GM12878 (cell line): ENCODE data around the gene MLN. TPM values are rescaled to one million over a fixed set of nuclear protein-coding genes. Genes with fewer than 3 reads are reported as not detected.

Source experiments
- ATAC-seq: fragments of 200-7000 bp; cut with Tn5 transposase; 3 replicates; pipeline ENCODE4 v1.9.1; 2020; ENCODE audit warnings: mild to moderate bottlenecking, moderate library complexity
- BruUV-seq: library from RNA; stranded (reverse); fragments of 400-500 nt; replicated peaks from 2 replicates; lab custom pipeline; 2021; lab: Mats Ljungman, UMichigan
- CTCF ChIA-PET: fragments of 300-600 bp; sonication (Branson Sonifier 250); formaldehyde crosslinking; extraction: SDS; loops from one replicate; lab custom pipeline; 2021; ENCODE audit warnings: inconsistent platforms; lab: Yijun Ruan, JAX
- POLR2A ChIA-PET: fragments of 350-600 bp; formaldehyde crosslinking; extraction: SDS; loops from one replicate; lab custom pipeline; 2021; ENCODE audit warnings: inconsistent platforms; lab: Charles Lee
- RAD21 ChIA-PET: fragments of 300-600 bp; sonication (Branson Sonifier 250); formaldehyde crosslinking; loops from one replicate; lab custom pipeline; 2023; ENCODE audit warnings: antibody characterized with exemption; ENCODE audit not compliant: unreplicated experiment; lab: Charles Lee
- SMC1A ChIA-PET: fragments of 300-600 bp; sonication (Branson Sonifier 250); formaldehyde crosslinking; loops from one replicate; lab custom pipeline; 2023; ENCODE audit not compliant: unreplicated experiment, uncharacterized antibody; lab: Charles Lee
- DNase-seq: peaks from one replicate; pipeline ENCODE4 v3.0.0-alpha.2; 2011; ENCODE audit warnings: low read depth, low spot score
- FAIRE-seq: peaks from 3 replicates; lab custom pipeline; 2011; peaks lifted over from hg19 to GRCh38; lab: Jason Lieb, UNC
- H2AFZ ChIP-seq: 2 replicates; pipeline ENCODE4 v1.6.0; 2011; ENCODE audit warnings: low read depth, low read length, control low read depth; ENCODE audit not compliant: control insufficient read depth
- H3K27ac ChIP-seq: 2 replicates; pipeline ENCODE4 v1.5.1; 2011; ENCODE audit warnings: control low read depth; ENCODE audit not compliant: control insufficient read depth, insufficient read depth
- H3K27me3 ChIP-seq, 2 experiments: replicated peaks in 1 of 2; 2 replicates each; pipeline versions ENCODE4 v1.6.0 to v1.6.1; 2011; ENCODE audit warnings: low read length in 1 of 2; ENCODE audit not compliant: control insufficient read depth in 2 of 2, insufficient read depth in 2 of 2
- H3K36me3 ChIP-seq, 2 experiments: 2 replicates each; pipeline ENCODE4 v1.5.1; 2011; ENCODE audit warnings: low read length in 1 of 2; ENCODE audit not compliant: control insufficient read depth in 2 of 2, insufficient read depth in 2 of 2
- H3K4me1 ChIP-seq: 2 replicates; pipeline ENCODE4 v1.6.1; 2011; ENCODE audit warnings: mild to moderate bottlenecking, low read length, moderate library complexity, mixed read lengths; ENCODE audit not compliant: control insufficient read depth, insufficient read depth
- H3K4me2 ChIP-seq: 2 replicates; pipeline ENCODE4 v1.6.0; 2011; ENCODE audit warnings: control low read depth; ENCODE audit not compliant: control insufficient read depth, insufficient read depth
- H3K4me3 ChIP-seq: fragments of 200-600 bp; sonication (generic); 2 replicates; pipeline ENCODE4 v1.5.1; 2016
- H3K79me2 ChIP-seq: 2 replicates; pipeline ENCODE4 v1.6.0; 2011; ENCODE audit warnings: low read length; ENCODE audit not compliant: control insufficient read depth, insufficient read depth
- H3K9ac ChIP-seq: 2 replicates; pipeline ENCODE4 v1.8.0; 2011; ENCODE audit warnings: low read length, control low read depth, mixed read lengths; ENCODE audit not compliant: control insufficient read depth, insufficient read depth
- H3K9me3 ChIP-seq: replicated peaks from 3 replicates; pipeline ENCODE4 v1.5.1; 2011; ENCODE audit warnings: mild to moderate bottlenecking, low read length; ENCODE audit not compliant: control insufficient read depth, insufficient read depth
- H4K20me1 ChIP-seq: 2 replicates; pipeline ENCODE4 v1.6.0; 2011; ENCODE audit not compliant: control insufficient read depth, insufficient read depth
- CBFB ChIP-seq: IDR thresholded peaks from 2 replicates; pipeline ENCODE4 v1.6.1; 2016; ENCODE audit warnings: antibody characterized with exemption, low read depth
- CBX3 ChIP-seq: fragments of 200-600 bp; sonication (generic); IDR thresholded peaks from 2 replicates; pipeline ENCODE4 v1.6.1; 2016; ENCODE audit warnings: low read depth, borderline replicate concordance
- CREM ChIP-seq: IDR thresholded peaks from 2 replicates; pipeline ENCODE4 v1.6.1; 2014; ENCODE audit warnings: antibody characterized with exemption, low read depth
- NFXL1 ChIP-seq: fragments of 450-650 bp; IDR thresholded peaks from 2 replicates; pipeline ENCODE4 v1.6.1; 2017; ENCODE audit warnings: antibody characterized with exemption, mild to moderate bottlenecking, borderline replicate concordance
- NFYA ChIP-seq: IDR thresholded peaks from 2 replicates; pipeline ENCODE4 v1.6.1; 2011; ENCODE audit warnings: low read depth, mild to moderate bottlenecking, low read length, improper control_type of control experiment, borderline replicate concordance
- POLR2AphosphoS5 ChIP-seq: IDR thresholded peaks from 2 replicates; pipeline ENCODE4 v1.6.1; 2011; ENCODE audit warnings: mild to moderate bottlenecking, low read length, inconsistent platforms
- RB1 ChIP-seq: fragments of 450-650 bp; formaldehyde crosslinking; IDR thresholded peaks from 2 replicates; pipeline ENCODE4 v1.6.1; 2017; ENCODE audit warnings: mild to moderate bottlenecking, borderline replicate concordance
- SMARCA5 ChIP-seq: fragments of 450-650 bp; IDR thresholded peaks from 2 replicates; pipeline ENCODE4 v1.6.1; 2017; ENCODE audit warnings: mild to moderate bottlenecking
- TCF3 ChIP-seq: IDR thresholded peaks from 2 replicates; pipeline ENCODE4 v1.6.1; 2012; ENCODE audit warnings: low read depth, mild to moderate bottlenecking, low read length, borderline replicate concordance; ENCODE audit not compliant: insufficient read depth
- YBX1 ChIP-seq: fragments of 450-650 bp; IDR thresholded peaks from 2 replicates; pipeline ENCODE4 v1.6.1; 2016; ENCODE audit warnings: antibody characterized with exemption
- ZNF217 ChIP-seq: fragments of 450-650 bp; IDR thresholded peaks from 2 replicates; pipeline ENCODE4 v1.6.1; 2017; ENCODE audit warnings: antibody characterized with exemption, mild to moderate bottlenecking
- ZNF274 ChIP-seq: IDR thresholded peaks from one replicate; pipeline ENCODE4 v1.8.0; 2011; ENCODE audit not compliant: insufficient read length, insufficient read depth
- WGBS: methylation state at CpG from one replicate; pipeline ENCODE4 v1.1.6; 2016; ENCODE audit warnings: low lambda C conversion rate; ENCODE audit not compliant: insufficient replicate concordance, insufficient coverage; ENCODE audit errors: missing lambda C conversion rate; 5-methylcytosine and 5-hydroxymethylcytosine counted together
- in situ Hi-C: fragments of 300-500 bp; cut with MboI; formaldehyde crosslinking; loops from 9 replicates; pipeline ENCODE4 v1.14.3; 2018; ENCODE audit warnings: mixed read lengths
- intact Hi-C: fragments of 100-400 bp; cut with micrococcal nuclease; formaldehyde crosslinking; loops from one replicate; pipeline ENCODE4 v1.14.2; 2022; ENCODE audit not compliant: unreplicated experiment
- polyA plus RNA-seq, 11 experiments: library from polyadenylated mRNA; depleted of rRNA in 4 of 11; unstranded in 6 of 11; stranded (reverse) in 5 of 11; fragments of >200 nt; fragmentation: Nextera tagmentation in 4 of 11; fragmentation: Illumina TruSeq in 1 of 11; extraction: Ambion mirVana in 4 of 11; extraction: Trizol in 1 of 11; gene quantifications; 1 replicate in 1 of 11; 2 replicates in 10 of 11; pipeline versions ENCODE4 v1.2.1 to v1.2.3, GENCODE V29; 2011 to 2016; ENCODE audit warnings: inconsistent platforms in 2 of 11, missing spikeins in 2 of 11, low read depth in 1 of 11
- total RNA-seq, 4 experiments: library from RNA; depleted of rRNA in 3 of 4; stranded (reverse); fragments of >200 nt in 3 of 4; fragmentation: Illumina TruSeq in 1 of 4; extraction: Trizol in 1 of 4; gene quantifications; 2 replicates each; pipeline versions ENCODE4 v1.2.1 to v1.2.3, GENCODE V29; 2013 to 2021
- TF ChIP-seq, protein P1 (sequence below): IDR thresholded peaks from 2 replicates; pipeline ENCODE4 v1.6.1; 2011; ENCODE audit warnings: low read depth, mild to moderate bottlenecking, low read length, moderate library complexity, borderline replicate concordance; ENCODE audit errors: extremely low read depth
- TF ChIP-seq, protein P2 (sequence below): fragments of 450-650 bp; formaldehyde crosslinking; IDR thresholded peaks from 2 replicates; pipeline ENCODE4 v1.4.0; 2020; ENCODE audit warnings: mild to moderate bottlenecking, moderate library complexity
- TF ChIP-seq, protein P3 (sequence below): fragments of 450-650 bp; formaldehyde crosslinking; IDR thresholded peaks from 2 replicates; pipeline ENCODE4 v1.5.0; 2022; ENCODE audit warnings: mild to moderate bottlenecking, missing genetic modification characterization

The MLN gene
- total and polyA plus RNA-seq, 10 of the 15 experiments (the other 5 are each of a cell fraction or from before 2014, with no cell fraction given) = not detected

DNA sequence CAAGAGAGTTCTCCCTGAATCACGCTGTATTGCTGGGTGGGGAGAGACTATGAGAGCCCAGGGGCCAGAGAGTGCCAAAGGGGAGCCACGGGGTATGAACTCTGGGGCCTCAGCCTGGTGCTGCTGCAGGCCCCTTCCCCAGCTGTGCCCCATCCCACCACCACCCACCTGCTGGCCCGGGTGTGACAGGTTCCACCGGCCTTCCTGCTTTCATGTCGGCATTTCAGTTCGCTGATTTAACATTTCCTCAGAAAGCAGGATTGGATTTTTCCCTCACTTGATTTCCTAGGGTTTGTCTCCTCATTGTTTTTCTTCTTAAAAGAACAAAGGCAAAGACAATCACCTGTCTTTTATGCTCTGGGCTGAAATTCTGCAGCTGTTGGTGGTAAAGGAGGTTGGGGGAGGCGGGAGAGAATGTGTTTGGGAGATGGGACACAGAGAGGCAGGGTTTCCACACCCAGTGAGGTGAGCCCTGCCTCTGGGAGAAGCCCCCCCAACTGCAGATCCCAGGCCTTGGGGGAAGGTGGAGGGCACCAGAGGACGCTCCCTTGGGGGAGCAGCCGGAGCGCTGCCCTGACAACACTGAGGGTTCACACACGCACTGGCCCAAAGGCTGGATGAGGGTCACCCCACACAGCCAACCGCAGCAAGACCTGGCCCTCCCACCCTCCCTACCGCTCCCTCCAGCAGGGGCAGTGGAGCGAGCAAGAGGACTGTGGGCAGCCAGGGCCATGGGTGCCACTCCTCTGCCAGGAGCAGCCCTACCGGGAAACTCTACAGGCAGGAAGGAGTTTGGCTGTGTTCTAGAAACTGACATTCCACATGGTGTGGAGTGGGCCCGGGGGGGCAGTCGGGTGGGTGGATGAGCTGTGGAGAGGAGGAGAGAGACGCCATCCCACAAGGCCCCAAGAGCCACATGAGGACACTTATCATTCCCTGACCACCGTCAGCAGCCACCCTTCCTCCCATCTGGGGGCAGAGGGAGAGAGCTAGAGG lies 10.5 kb upstream of the MLN start:
- Histone ChIP-seq H3K36me3 (no peaks in the 10 kb centered on the region), H3K4me1 (no peaks in the 10 kb centered on the region), H3K9ac (no peak overlapping the region), H2AFZ (no peak overlapping the region), H3K4me3 (no peak overlapping the region), H3K27ac (no peak overlapping the region), H3K27me3 (peaks cover 0 to 8% of the 10 kb centered on the region in 2 experiments; a peak in 2 of 4 replicates), H4K20me1 (peaks cover 3% of the 10 kb centered on the region; the same call in 1 of the 2 replicates), H3K79me2 (no peaks in the 10 kb centered on the region), H3K9me3 (no peaks in the 10 kb centered on the region), H3K4me2 (no peak overlapping the region)
- 34% methylated on average over 19 of the region's 19 CpGs for WGBS
- FAIRE-seq (no peak), DNase-seq (no peak), ATAC-seq (no peak)
- ChIA-PET CTCF (no interaction called here), POLR2A (no interaction called here), RAD21 (no interaction called here), SMC1A (no interaction called here)
- intact Hi-C loops = no loop called here
- TF ChIP-seq, protein P1, sequence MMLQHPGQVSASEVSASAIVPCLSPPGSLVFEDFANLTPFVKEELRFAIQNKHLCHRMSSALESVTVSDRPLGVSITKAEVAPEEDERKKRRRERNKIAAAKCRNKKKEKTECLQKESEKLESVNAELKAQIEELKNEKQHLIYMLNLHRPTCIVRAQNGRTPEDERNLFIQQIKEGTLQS = no peak
- no peak for TF ChIP-seq RB1
- no peak for TF ChIP-seq NFXL1
- no peak for TF ChIP-seq ZNF217
- no peak for TF ChIP-seq NFYA
- no peak for TF ChIP-seq CBX3
- no peak for TF ChIP-seq ZNF274
- no peak for TF ChIP-seq YBX1
- no peak for TF ChIP-seq SMARCA5
- TF ChIP-seq, protein P2, sequence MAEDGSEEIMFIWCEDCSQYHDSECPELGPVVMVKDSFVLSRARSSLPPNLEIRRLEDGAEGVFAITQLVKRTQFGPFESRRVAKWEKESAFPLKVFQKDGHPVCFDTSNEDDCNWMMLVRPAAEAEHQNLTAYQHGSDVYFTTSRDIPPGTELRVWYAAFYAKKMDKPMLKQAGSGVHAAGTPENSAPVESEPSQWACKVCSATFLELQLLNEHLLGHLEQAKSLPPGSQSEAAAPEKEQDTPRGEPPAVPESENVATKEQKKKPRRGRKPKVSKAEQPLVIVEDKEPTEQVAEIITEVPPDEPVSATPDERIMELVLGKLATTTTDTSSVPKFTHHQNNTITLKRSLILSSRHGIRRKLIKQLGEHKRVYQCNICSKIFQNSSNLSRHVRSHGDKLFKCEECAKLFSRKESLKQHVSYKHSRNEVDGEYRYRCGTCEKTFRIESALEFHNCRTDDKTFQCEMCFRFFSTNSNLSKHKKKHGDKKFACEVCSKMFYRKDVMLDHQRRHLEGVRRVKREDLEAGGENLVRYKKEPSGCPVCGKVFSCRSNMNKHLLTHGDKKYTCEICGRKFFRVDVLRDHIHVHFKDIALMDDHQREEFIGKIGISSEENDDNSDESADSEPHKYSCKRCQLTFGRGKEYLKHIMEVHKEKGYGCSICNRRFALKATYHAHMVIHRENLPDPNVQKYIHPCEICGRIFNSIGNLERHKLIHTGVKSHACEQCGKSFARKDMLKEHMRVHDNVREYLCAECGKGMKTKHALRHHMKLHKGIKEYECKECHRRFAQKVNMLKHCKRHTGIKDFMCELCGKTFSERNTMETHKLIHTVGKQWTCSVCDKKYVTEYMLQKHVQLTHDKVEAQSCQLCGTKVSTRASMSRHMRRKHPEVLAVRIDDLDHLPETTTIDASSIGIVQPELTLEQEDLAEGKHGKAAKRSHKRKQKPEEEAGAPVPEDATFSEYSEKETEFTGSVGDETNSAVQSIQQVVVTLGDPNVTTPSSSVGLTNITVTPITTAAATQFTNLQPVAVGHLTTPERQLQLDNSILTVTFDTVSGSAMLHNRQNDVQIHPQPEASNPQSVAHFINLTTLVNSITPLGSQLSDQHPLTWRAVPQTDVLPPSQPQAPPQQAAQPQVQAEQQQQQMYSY (CRISPR knock-in tag) = no peak
- no peak for TF ChIP-seq TCF3
- TF ChIP-seq CREM = no peak
- TF ChIP-seq, protein P3, sequence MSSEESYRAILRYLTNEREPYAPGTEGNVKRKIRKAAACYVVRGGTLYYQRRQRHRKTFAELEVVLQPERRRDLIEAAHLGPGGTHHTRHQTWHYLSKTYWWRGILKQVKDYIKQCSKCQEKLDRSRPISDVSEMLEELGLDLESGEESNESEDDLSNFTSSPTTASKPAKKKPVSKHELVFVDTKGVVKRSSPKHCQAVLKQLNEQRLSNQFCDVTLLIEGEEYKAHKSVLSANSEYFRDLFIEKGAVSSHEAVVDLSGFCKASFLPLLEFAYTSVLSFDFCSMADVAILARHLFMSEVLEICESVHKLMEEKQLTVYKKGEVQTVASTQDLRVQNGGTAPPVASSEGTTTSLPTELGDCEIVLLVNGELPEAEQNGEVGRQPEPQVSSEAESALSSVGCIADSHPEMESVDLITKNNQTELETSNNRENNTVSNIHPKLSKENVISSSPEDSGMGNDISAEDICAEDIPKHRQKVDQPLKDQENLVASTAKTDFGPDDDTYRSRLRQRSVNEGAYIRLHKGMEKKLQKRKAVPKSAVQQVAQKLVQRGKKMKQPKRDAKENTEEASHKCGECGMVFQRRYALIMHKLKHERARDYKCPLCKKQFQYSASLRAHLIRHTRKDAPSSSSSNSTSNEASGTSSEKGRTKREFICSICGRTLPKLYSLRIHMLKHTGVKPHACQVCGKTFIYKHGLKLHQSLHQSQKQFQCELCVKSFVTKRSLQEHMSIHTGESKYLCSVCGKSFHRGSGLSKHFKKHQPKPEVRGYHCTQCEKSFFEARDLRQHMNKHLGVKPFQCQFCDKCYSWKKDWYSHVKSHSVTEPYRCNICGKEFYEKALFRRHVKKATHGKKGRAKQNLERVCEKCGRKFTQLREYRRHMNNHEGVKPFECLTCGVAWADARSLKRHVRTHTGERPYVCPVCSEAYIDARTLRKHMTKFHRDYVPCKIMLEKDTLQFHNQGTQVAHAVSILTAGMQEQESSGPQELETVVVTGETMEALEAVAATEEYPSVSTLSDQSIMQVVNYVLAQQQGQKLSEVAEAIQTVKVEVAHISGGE = no peak
- TF ChIP-seq CBFB = no peak
- no peak for TF ChIP-seq POLR2AphosphoS5
- no TSS peak for BruUV-seq
- in situ Hi-C loops = no loop called here
